K562 (cell line): Measurements from ENCODE around the gene RBFOX2. TPM values are rescaled to one million over a fixed set of nuclear protein-coding genes. Genes with fewer than 3 reads are reported as not detected.
A peak's percentile ranks its signal among the peaks of the same experiment; 100 is the strongest.

Experiments
- CBX1 ChIP-seq: sonication (generic); IDR thresholded peaks from 2 replicates; pipeline ENCODE4 v1.6.1; 2016; ENCODE audit warnings: antibody characterized with exemption, low read depth, mild to moderate bottlenecking
- FOXP1 ChIP-seq: sonication (generic); formaldehyde crosslinking; IDR thresholded peaks from 2 replicates; pipeline ENCODE4 v1.8.0; 2022; ENCODE audit warnings: mild to moderate bottlenecking, missing genetic modification reagents
- JUN ChIP-seq, 2 experiments: sonication (generic) in 1 of 2; formaldehyde crosslinking in 1 of 2; IDR thresholded peaks; 2 replicates each; pipeline versions ENCODE4 v1.6.1 to v1.8.0; 2012 to 2022; ENCODE audit warnings: borderline replicate concordance in 2 of 2, mild to moderate bottlenecking in 2 of 2, improper control_type of control experiment in 1 of 2, low read depth in 1 of 2, low read length in 1 of 2, missing genetic modification reagents in 1 of 2
- LEF1 ChIP-seq: fragments of 450-650 bp; IDR thresholded peaks from 2 replicates; pipeline ENCODE4 v1.6.1; 2016; ENCODE audit warnings: mild to moderate bottlenecking
- MAZ ChIP-seq, 2 experiments: fragments of 450-650 bp in 1 of 2; sonication (generic) in 1 of 2; formaldehyde crosslinking; IDR thresholded peaks in 1 of 2; conservative IDR thresholded peaks in 1 of 2; 2 replicates each; pipeline versions ENCODE4 v1.4.0 to v1.5.0; 2020; ENCODE audit warnings: mild to moderate bottlenecking in 1 of 2, missing genetic modification reagents in 1 of 2
- MCM3 ChIP-seq: fragments of 450-650 bp; IDR thresholded peaks from 2 replicates; pipeline ENCODE4 v1.6.1; 2016
- NCOA1 ChIP-seq: fragments of 450-650 bp; IDR thresholded peaks from 2 replicates; pipeline ENCODE4 v1.6.1; 2016; ENCODE audit warnings: low read depth
- NCOR1 ChIP-seq: fragments of 450-650 bp; IDR thresholded peaks from 2 replicates; pipeline ENCODE4 v1.6.1; 2016; ENCODE audit warnings: mild to moderate bottlenecking, moderate library complexity
- NR4A1 ChIP-seq, 2 experiments: fragments of 250-450 bp in 1 of 2; fragments of 450-650 bp in 1 of 2; sonication (Bioruptor Pico) in 1 of 2; IDR thresholded peaks; 2 replicates each; pipeline versions ENCODE4 v1.4.0 to v1.6.1; 2016 to 2020; ENCODE audit warnings: mild to moderate bottlenecking in 2 of 2, missing compliant biosample characterization in 1 of 2, missing genetic modification characterization in 1 of 2, moderate library complexity in 1 of 2
- NUFIP1 ChIP-seq: fragments of 450-650 bp; IDR thresholded peaks from 2 replicates; pipeline ENCODE4 v1.6.1; 2018; ENCODE audit not compliant: partially characterized antibody
- RCOR1 ChIP-seq, 2 experiments: IDR thresholded peaks; 2 replicates each; pipeline ENCODE4 v1.6.1; 2012; ENCODE audit warnings: low read depth in 2 of 2, low read length in 2 of 2, borderline replicate concordance in 1 of 2, improper control_type of control experiment in 1 of 2
- SMARCE1 ChIP-seq: fragments of 450-650 bp; IDR thresholded peaks from 2 replicates; pipeline ENCODE4 v1.7.1; 2016; ENCODE audit warnings: mild to moderate bottlenecking
- SREBF2 ChIP-seq: sonication (generic); formaldehyde crosslinking; IDR thresholded peaks from 2 replicates; pipeline ENCODE4 v1.4.0; 2020; ENCODE audit warnings: mild to moderate bottlenecking, missing genetic modification reagents
- TAF1 ChIP-seq: IDR thresholded peaks from 2 replicates; pipeline ENCODE4 v1.6.1; 2011; ENCODE audit warnings: mild to moderate bottlenecking, low read length, moderate library complexity; ENCODE audit not compliant: insufficient read depth, control insufficient read depth, severe bottlenecking; ENCODE audit errors: extremely low read depth
- TSC22D4 ChIP-seq: fragments of 450-650 bp; IDR thresholded peaks from 2 replicates; pipeline ENCODE4 v1.6.1; 2016; ENCODE audit warnings: missing genetic modification characterization, missing biosample characterization, control low read depth
- YY1 ChIP-seq, 3 experiments: IDR thresholded peaks; 2 replicates each; pipeline ENCODE4 v1.6.1; 2011; ENCODE audit warnings: low read length in 2 of 3, mild to moderate bottlenecking in 2 of 3, moderate library complexity in 2 of 3, borderline replicate concordance in 1 of 3, control low read depth in 1 of 3, low read depth in 1 of 3; ENCODE audit not compliant: insufficient read depth in 3 of 3, insufficient replicate concordance in 2 of 3, control insufficient read depth in 1 of 3, insufficient read length in 1 of 3; ENCODE audit errors: extremely low read depth in 1 of 3
- ZKSCAN8 ChIP-seq: fragments of 200-800 bp; sonication (Bioruptor generic); IDR thresholded peaks from 2 replicates; pipeline ENCODE4 v1.6.1; 2016; ENCODE audit warnings: missing genetic modification characterization, missing compliant biosample characterization
- ZNF174 ChIP-seq: fragments of 250-450 bp; sonication (Bioruptor Pico); IDR thresholded peaks from 2 replicates; pipeline ENCODE4 v1.4.0; 2020; ENCODE audit warnings: mild to moderate bottlenecking
- ZNF384 ChIP-seq: IDR thresholded peaks from 2 replicates; pipeline ENCODE4 v1.6.1; 2012; ENCODE audit warnings: low read depth, low read length, improper control_type of control experiment
- ZNF764 ChIP-seq: fragments of 250-450 bp; sonication (Bioruptor Pico); IDR thresholded peaks from 2 replicates; pipeline ENCODE4 v1.4.0; 2020; ENCODE audit warnings: low read depth, mild to moderate bottlenecking, moderate library complexity
- polyA plus RNA-seq, 8 experiments: library from polyadenylated mRNA; depleted of rRNA in 4 of 8; stranded (reverse) in 5 of 8; unstranded in 3 of 8; fragments of >200 nt; fragmentation: Nextera tagmentation in 2 of 8; fragmentation: Illumina TruSeq in 1 of 8; extraction: Ambion mirVana in 2 of 8; extraction: Trizol in 1 of 8; gene quantifications; 2 replicates each; pipeline versions ENCODE4 v1.2.1 to v1.2.3, GENCODE V29; 2011 to 2014; ENCODE audit warnings: inconsistent platforms in 1 of 8, missing spikeins in 1 of 8
- total RNA-seq, 7 experiments: library from RNA; depleted of rRNA in 6 of 7; stranded (reverse); fragments of >200 nt in 6 of 7; fragmentation: Illumina TruSeq in 2 of 7; extraction: Trizol in 2 of 7; gene quantifications; 2 replicates each; pipeline versions ENCODE4 v1.2.1 to v1.2.3, GENCODE V29; 2011 to 2021; ENCODE audit warnings: low replicate concordance in 1 of 7
- TF ChIP-seq, protein P1 (sequence below): fragments of 200-800 bp; sonication (Bioruptor generic); IDR thresholded peaks from 2 replicates; pipeline ENCODE4 v1.6.1; 2017; ENCODE audit warnings: missing genetic modification characterization, missing compliant biosample characterization
- TF ChIP-seq, protein P2 (sequence below), 2 experiments: fragments of 250-450 bp in 1 of 2; fragments of 450-650 bp in 1 of 2; sonication (Bioruptor Pico) in 1 of 2; IDR thresholded peaks; 2 replicates each; pipeline versions ENCODE4 v1.6.1 to v1.8.0; 2016 to 2021; ENCODE audit warnings: mild to moderate bottlenecking in 2 of 2, moderate library complexity in 2 of 2, missing compliant biosample characterization in 1 of 2, missing genetic modification characterization in 1 of 2
- TF ChIP-seq, protein P3 (sequence below): fragments of 450-650 bp; IDR thresholded peaks from 2 replicates; pipeline ENCODE4 v1.6.1; 2017; ENCODE audit warnings: antibody characterized with exemption

RBFOX2 gene
- total and polyA plus RNA-seq, 9 of the 15 experiments (the other 6 are each of a cell fraction or from before 2014, with no cell fraction given), result 5.8 to 24.8 (median 14.2) TPM

DNA sequence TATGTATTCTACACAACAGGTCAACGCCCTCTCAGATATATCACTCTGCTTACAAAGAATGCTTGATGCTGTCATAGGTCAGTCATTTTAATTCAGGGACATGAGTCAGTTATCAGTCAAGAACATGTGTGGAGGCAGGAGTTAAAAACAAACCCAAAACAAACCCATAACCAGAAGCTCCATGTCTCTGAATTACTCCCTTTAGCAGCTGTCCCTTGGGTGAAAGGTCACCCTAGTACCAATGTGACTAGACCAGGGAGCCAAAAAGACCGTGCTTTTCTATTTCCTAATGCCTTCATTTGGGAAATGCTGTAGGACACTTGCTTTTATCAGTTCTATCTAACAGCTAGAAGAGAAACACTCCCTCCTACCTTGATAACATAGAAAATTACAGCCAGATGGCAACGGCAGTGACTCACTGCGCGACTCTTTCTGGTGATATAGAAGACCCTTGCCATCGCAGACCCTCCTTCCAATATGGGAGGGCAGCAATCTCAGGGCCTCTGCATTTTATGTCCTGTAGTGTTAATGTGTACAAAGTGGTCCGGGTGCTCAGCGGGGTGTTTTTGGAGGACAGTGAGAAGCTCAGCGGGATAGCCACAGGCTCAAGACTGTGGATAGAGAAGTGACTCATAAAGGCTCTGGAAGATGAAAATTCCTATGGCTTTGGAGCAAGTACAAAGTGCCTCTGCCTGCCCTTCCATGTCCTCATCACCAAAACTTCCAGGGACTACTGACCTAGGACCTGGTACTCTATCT is 286.1 kb downstream of the RBFOX2 start (continued):
- TF ChIP-seq, protein P1, sequence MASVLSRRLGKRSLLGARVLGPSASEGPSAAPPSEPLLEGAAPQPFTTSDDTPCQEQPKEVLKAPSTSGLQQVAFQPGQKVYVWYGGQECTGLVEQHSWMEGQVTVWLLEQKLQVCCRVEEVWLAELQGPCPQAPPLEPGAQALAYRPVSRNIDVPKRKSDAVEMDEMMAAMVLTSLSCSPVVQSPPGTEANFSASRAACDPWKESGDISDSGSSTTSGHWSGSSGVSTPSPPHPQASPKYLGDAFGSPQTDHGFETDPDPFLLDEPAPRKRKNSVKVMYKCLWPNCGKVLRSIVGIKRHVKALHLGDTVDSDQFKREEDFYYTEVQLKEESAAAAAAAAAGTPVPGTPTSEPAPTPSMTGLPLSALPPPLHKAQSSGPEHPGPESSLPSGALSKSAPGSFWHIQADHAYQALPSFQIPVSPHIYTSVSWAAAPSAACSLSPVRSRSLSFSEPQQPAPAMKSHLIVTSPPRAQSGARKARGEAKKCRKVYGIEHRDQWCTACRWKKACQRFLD (CRISPR knock-in tag), result peak; percentile 33; the same call in 1 of the 2 replicates
- TF ChIP-seq MCM3 (no peak), LEF1 (peak; percentile 80), NUFIP1 (no peak), SREBF2 (CRISPR knock-in tag) (no peak), SMARCE1 (peak; percentile 89), JUN (IDR thresholded peaks at IDR 0.05; ENCODE audit: borderline replicate concordance, low read depth, low read length) (peak; percentile 73), JUN (CRISPR knock-in tag; IDR thresholded peaks at IDR 0.05; ENCODE audit: borderline replicate concordance) (no peak), TSC22D4 (tag) (no peak), RCOR1 (IDR thresholded peaks at IDR 0.05; ENCODE audit: borderline replicate concordance in 1 of 2, low read depth in 2 of 2, low read length in 2 of 2) (peak; percentile 33 to 71; a peak in 3 of 4 replicates), ZNF174 (CRISPR knock-in tag) (no peak), NCOA1 (peak; percentile 63; the same call in 1 of the 2 replicates), ZNF764 (CRISPR knock-in tag) (no peak), YY1 (IDR thresholded peaks at IDR 0.05; ENCODE audit: borderline replicate concordance in 1 of 3, control insufficient read depth in 1 of 3, extremely low read depth in 1 of 3, insufficient read depth in 3 of 3, insufficient read length in 1 of 3, insufficient replicate concordance in 2 of 3, low read depth in 1 of 3, low read length in 2 of 3) (peak in 1 of 3 experiments; percentile 23), TAF1 (no peak), ZKSCAN8 (CRISPR knock-in tag) (no peak), ZNF384 (no peak), FOXP1 (no peak), MAZ (CRISPR knock-in tag; conservative IDR thresholded peaks at IDR 0.05 in 1 of 2, IDR thresholded peaks at IDR 0.05 in 1 of 2) (no peak; a peak in 1 of 4 replicates), NR4A1 (CRISPR knock-in tag; IDR thresholded peaks at IDR 0.05) (no peak), NR4A1 (tag; IDR thresholded peaks at IDR 0.05) (peak; percentile 71), CBX1 (no peak), NCOR1 (peak; percentile 90)
- TF ChIP-seq, protein P2, sequence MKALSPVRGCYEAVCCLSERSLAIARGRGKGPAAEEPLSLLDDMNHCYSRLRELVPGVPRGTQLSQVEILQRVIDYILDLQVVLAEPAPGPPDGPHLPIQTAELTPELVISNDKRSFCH (CRISPR knock-in tag; IDR thresholded peaks at IDR 0.05), result no peak
- TF ChIP-seq, protein P2 (tag; IDR thresholded peaks at IDR 0.05), result peak; percentile 81; the same call in 1 of the 2 replicates
- TF ChIP-seq, protein P3, sequence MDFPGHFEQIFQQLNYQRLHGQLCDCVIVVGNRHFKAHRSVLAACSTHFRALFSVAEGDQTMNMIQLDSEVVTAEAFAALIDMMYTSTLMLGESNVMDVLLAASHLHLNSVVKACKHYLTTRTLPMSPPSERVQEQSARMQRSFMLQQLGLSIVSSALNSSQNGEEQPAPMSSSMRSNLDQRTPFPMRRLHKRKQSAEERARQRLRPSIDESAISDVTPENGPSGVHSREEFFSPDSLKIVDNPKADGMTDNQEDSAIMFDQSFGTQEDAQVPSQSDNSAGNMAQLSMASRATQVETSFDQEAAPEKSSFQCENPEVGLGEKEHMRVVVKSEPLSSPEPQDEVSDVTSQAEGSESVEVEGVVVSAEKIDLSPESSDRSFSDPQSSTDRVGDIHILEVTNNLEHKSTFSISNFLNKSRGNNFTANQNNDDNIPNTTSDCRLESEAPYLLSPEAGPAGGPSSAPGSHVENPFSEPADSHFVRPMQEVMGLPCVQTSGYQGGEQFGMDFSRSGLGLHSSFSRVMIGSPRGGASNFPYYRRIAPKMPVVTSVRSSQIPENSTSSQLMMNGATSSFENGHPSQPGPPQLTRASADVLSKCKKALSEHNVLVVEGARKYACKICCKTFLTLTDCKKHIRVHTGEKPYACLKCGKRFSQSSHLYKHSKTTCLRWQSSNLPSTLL, result no peak
